GM12878 (cell line): Measurements from ENCODE around the gene PPP1R37.

Experiments
- CHD4 ChIP-seq: fragments of 200-600 bp; sonication (generic); IDR thresholded peaks from 2 replicates; pipeline ENCODE4 v1.6.1; 2016; ENCODE audit warnings: mild to moderate bottlenecking
- EZH2 ChIP-seq: IDR thresholded peaks from 2 replicates; pipeline ENCODE4 v1.6.1; 2012; ENCODE audit warnings: low read depth, mild to moderate bottlenecking, control low read depth, inconsistent platforms, low read length, borderline replicate concordance; ENCODE audit not compliant: control insufficient read depth
- GABPA ChIP-seq: IDR thresholded peaks from 2 replicates; pipeline ENCODE4 v1.6.1; 2014; ENCODE audit warnings: antibody characterized with exemption, low read depth, mild to moderate bottlenecking, inconsistent platforms
- MAX ChIP-seq: IDR thresholded peaks from 2 replicates; pipeline ENCODE4 v1.6.1; 2012; ENCODE audit warnings: low read depth, low read length, improper control_type of control experiment
- MLLT1 ChIP-seq: fragments of 450-650 bp; IDR thresholded peaks from 2 replicates; pipeline ENCODE4 v1.6.1; 2016; ENCODE audit warnings: mild to moderate bottlenecking
- NFYA ChIP-seq: IDR thresholded peaks from 2 replicates; pipeline ENCODE4 v1.6.1; 2011; ENCODE audit warnings: low read depth, mild to moderate bottlenecking, low read length, improper control_type of control experiment, borderline replicate concordance
- SIX5 ChIP-seq: IDR thresholded peaks from 2 replicates; pipeline ENCODE4 v1.6.1; 2011; ENCODE audit warnings: mild to moderate bottlenecking, low read depth, low read length, moderate library complexity; ENCODE audit not compliant: severe bottlenecking
- YY1 ChIP-seq: IDR thresholded peaks from 2 replicates; pipeline ENCODE4 v1.6.1; 2011; ENCODE audit warnings: low read depth, mild to moderate bottlenecking, low read length
- ZNF207 ChIP-seq: fragments of 450-650 bp; IDR thresholded peaks from 2 replicates; pipeline ENCODE4 v1.6.1; 2014; ENCODE audit warnings: antibody characterized with exemption, mild to moderate bottlenecking, borderline replicate concordance
- TF ChIP-seq, protein P1 (sequence below), 3 experiments: IDR thresholded peaks in 2 of 3; conservative IDR thresholded peaks in 1 of 3; 2 replicates each; pipeline ENCODE4 v1.5.1; 2011; ENCODE audit warnings: low read depth in 3 of 3, low read length in 3 of 3, mild to moderate bottlenecking in 3 of 3, control low read depth in 2 of 3, moderate library complexity in 2 of 3, inconsistent platforms in 1 of 3, mixed read lengths in 1 of 3; ENCODE audit not compliant: control insufficient read depth in 2 of 3, insufficient read depth in 1 of 3; ENCODE audit errors: extremely low read depth in 1 of 3
- TF ChIP-seq, protein P2 (sequence below): fragments of 450-650 bp; IDR thresholded peaks from 2 replicates; pipeline ENCODE4 v1.6.1; 2017; ENCODE audit warnings: low read depth, mild to moderate bottlenecking, moderate library complexity

- TF ChIP-seq, protein P1, sequence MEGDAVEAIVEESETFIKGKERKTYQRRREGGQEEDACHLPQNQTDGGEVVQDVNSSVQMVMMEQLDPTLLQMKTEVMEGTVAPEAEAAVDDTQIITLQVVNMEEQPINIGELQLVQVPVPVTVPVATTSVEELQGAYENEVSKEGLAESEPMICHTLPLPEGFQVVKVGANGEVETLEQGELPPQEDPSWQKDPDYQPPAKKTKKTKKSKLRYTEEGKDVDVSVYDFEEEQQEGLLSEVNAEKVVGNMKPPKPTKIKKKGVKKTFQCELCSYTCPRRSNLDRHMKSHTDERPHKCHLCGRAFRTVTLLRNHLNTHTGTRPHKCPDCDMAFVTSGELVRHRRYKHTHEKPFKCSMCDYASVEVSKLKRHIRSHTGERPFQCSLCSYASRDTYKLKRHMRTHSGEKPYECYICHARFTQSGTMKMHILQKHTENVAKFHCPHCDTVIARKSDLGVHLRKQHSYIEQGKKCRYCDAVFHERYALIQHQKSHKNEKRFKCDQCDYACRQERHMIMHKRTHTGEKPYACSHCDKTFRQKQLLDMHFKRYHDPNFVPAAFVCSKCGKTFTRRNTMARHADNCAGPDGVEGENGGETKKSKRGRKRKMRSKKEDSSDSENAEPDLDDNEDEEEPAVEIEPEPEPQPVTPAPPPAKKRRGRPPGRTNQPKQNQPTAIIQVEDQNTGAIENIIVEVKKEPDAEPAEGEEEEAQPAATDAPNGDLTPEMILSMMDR (IDR thresholded peaks at IDR 0.05 in 2 of 3, conservative IDR thresholded peaks at IDR 0.05 in 1 of 3; ENCODE audit: control insufficient read depth in 2 of 3, extremely low read depth in 1 of 3, insufficient read depth in 1 of 3, low read depth in 3 of 3, low read length in 3 of 3): no peak
- no peak for TF ChIP-seq SIX5
- no peak for TF ChIP-seq ZNF207
- TF ChIP-seq, protein P2, sequence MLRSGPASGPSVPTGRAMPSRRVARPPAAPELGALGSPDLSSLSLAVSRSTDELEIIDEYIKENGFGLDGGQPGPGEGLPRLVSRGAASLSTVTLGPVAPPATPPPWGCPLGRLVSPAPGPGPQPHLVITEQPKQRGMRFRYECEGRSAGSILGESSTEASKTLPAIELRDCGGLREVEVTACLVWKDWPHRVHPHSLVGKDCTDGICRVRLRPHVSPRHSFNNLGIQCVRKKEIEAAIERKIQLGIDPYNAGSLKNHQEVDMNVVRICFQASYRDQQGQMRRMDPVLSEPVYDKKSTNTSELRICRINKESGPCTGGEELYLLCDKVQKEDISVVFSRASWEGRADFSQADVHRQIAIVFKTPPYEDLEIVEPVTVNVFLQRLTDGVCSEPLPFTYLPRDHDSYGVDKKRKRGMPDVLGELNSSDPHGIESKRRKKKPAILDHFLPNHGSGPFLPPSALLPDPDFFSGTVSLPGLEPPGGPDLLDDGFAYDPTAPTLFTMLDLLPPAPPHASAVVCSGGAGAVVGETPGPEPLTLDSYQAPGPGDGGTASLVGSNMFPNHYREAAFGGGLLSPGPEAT: no peak
- no peak for TF ChIP-seq EZH2
- no peak for TF ChIP-seq YY1
- no peak for TF ChIP-seq MLLT1
- TF ChIP-seq GABPA: no peak
- TF ChIP-seq NFYA: no peak
- TF ChIP-seq CHD4: no peak
- TF ChIP-seq MAX: no peak
These were observed 57.2 kb downstream of the PPP1R37 start for GRCh38 chr19:45150180-45150579.
